Activated CD4-positive, alpha-beta T cell treated with anti-CD3 and anti-CD28 coated beads for 36 hours (primary cell): ENCODE results near the gene PXT1. TPM values are rescaled to one million over a fixed set of nuclear protein-coding genes. Genes with fewer than 3 reads are reported as not detected.
"Not testable (repeated sequence)": the region's sequence is repeated elsewhere in the genome, so short reads cannot be mapped to it uniquely, and the experiment has no call there.

Experiments
- ATAC-seq: fragments of 200-7000 bp; cut with Tn5 transposase; one replicate; pipeline ENCODE4 v1.10.0; 2021; ENCODE audit warnings: mild to moderate bottlenecking, moderate library complexity
- CTCF ChIA-PET: fragments of 350-600 bp; sonication (Branson Sonifier 250); formaldehyde crosslinking; loops from one replicate; lab custom pipeline; 2021; ENCODE audit warnings: antibody characterized with exemption; lab: Charles Lee
- POLR2A ChIA-PET: fragments of 350-600 bp; sonication (Branson Sonifier 250); formaldehyde crosslinking; loops from one replicate; lab custom pipeline; 2021; ENCODE audit warnings: antibody characterized with exemption, inconsistent platforms; lab: Charles Lee
- DNase-seq: peaks from one replicate; pipeline ENCODE4 v3.0.0-alpha.2; 2020
- H3K27ac Mint-ChIP-seq: one replicate; pipeline ENCODE4 v1.8.0; 2021; ENCODE audit warnings: mixed read lengths
- H3K27me3 Mint-ChIP-seq: one replicate; pipeline ENCODE4 v1.8.0; 2021; ENCODE audit warnings: mixed read lengths
- H3K36me3 Mint-ChIP-seq: one replicate; pipeline ENCODE4 v1.8.0; 2021; ENCODE audit warnings: low read depth, mixed read lengths
- H3K4me1 Mint-ChIP-seq: one replicate; pipeline ENCODE4 v1.8.0; 2021; ENCODE audit warnings: mixed read lengths
- H3K4me3 Mint-ChIP-seq: one replicate; pipeline ENCODE4 v1.8.0; 2021; ENCODE audit warnings: mild to moderate bottlenecking, moderate library complexity, mixed read lengths
- H3K9me3 Mint-ChIP-seq: one replicate; pipeline ENCODE4 v1.8.0; 2021; ENCODE audit warnings: low read depth, mixed read lengths
- intact Hi-C, 2 experiments: fragments of 100-400 bp; cut with DNase I in 1 of 2; cut with micrococcal nuclease in 1 of 2; formaldehyde crosslinking; loops; one replicate each; pipeline versions ENCODE4 v1.14.2 to v1.15.1; 2022 to 2024; cut with DNase I, micrococcal nuclease
- total RNA-seq, 2 experiments: library from RNA; stranded (reverse); gene quantifications; one replicate each; pipeline ENCODE4 v1.2.3, GENCODE V29; 2021

Gene PXT1
- total RNA-seq, 2 experiments from 2014 or later, result 0.11 to 0.14 TPM

DNA sequence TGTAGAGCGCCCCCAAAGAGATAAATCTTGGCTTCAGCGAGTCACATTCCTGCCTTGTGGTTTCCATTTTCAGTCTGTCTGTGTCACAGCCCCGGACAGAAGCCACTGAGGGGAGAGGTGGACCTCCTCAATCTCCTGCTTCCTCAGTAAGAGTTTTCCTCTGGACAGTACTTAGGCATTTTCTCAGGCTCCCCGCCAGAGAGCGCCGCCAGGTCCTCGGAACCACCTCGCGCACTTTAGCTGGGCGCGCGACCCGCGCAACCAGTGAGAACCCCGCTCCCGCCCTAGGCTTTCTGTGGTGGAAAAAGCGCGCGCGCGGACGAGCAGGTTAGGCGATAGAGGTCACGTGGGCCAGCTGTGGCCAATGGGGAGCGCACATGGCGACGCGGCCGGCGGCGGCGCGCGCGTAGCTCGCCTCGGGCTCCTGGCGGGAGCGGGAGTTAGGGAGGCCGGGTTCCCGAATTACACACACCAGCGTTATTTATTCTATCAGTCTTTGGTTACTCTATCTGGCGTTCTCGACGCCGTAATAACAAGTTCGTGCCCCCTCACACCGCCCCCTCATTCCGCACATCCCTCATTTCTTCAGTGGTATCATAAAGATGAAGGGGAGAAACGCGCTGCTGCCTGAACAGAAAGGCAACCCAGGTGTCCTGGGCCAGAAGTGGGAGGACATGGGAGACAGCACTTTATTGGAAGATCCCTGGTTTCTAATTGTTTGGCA, 19.4 kb downstream of the PXT1 start:
- peaks cover 17% of the 10 kb centered on the region for H3K4me1 Mint-ChIP-seq
- intact Hi-C loops, result loop anchor here (1.0 to 5.0 kb wide), 8 partner anchors 18 to 396 kb away; partner anchors contain the start of genes SRSF3 (in 2 of the 2), STK38 (in 2 of the 2), KCTD20 (in 1 of the 2) and MAPK14 (in 1 of the 2)
- H3K4me3 Mint-ChIP-seq, result peak overlapping the region; percentile 83
- H3K9me3 Mint-ChIP-seq, result no peaks in the 10 kb centered on the region
- ChIA-PET POLR2A (interaction anchor here (0.6 to 1.1 kb wide), 6 partner anchors 11 to 351 kb away, joined by 3 read pairs; no protein-coding TSS in a partner anchor), CTCF (interaction anchor here (0.6 to 1.6 kb wide), 16 partner anchors 12 to 787 kb away, joined by 3 to 9 read pairs (median 4); no protein-coding TSS in a partner anchor)
- no peaks in the 10 kb centered on the region for H3K36me3 Mint-ChIP-seq
- peak overlapping the region; percentile 92 for H3K27ac Mint-ChIP-seq
- no peaks in the 10 kb centered on the region for H3K27me3 Mint-ChIP-seq
- peak; percentile 99 for DNase-seq
- peak; percentile 97 for ATAC-seq

- intact Hi-C loops, result loop anchor here (1.0 to 5.0 kb wide), 8 partner anchors 19 to 396 kb away; partner anchors contain the start of genes SRSF3 (in 2 of the 2), STK38 (in 2 of the 2), KCTD20 (in 1 of the 2) and MAPK14 (in 1 of the 2)
- H3K4me1 Mint-ChIP-seq, result peaks cover 17% of the 10 kb centered on the region
- H3K9me3 Mint-ChIP-seq, result no peaks in the 10 kb centered on the region
- ChIA-PET POLR2A (interaction anchor here (0.6 to 1.1 kb wide), 3 partner anchors 74 to 188 kb away, joined by 3 read pairs; no protein-coding TSS in a partner anchor), CTCF (interaction anchor here (0.6 to 1.6 kb wide), 12 partner anchors 12 to 617 kb away, joined by 3 to 9 read pairs (median 3); no protein-coding TSS in a partner anchor)
- no peaks in the 10 kb centered on the region for H3K36me3 Mint-ChIP-seq
- no peaks in the 10 kb centered on the region for H3K27me3 Mint-ChIP-seq
- ATAC-seq (no peak), DNase-seq (peak; percentile 13)
- peak overlapping the region; percentile 83 for H3K4me3 Mint-ChIP-seq
- peak overlapping the region; percentile 92 for H3K27ac Mint-ChIP-seq
These were observed 19.9 kb downstream of the PXT1 start for GRCh38 chr6:36422714-36423100.

GRCh38 chr6:36419310-36419709, 23.3 kb downstream of the PXT1 start:
- Mint-ChIP-seq H3K4me3 (no peak overlapping the region), H3K27me3 (peaks cover 2% of the 10 kb centered on the region), H3K27ac (no peak overlapping the region), H3K9me3 (no peaks in the 10 kb centered on the region), H3K36me3 (no peaks in the 10 kb centered on the region), H3K4me1 (peaks cover 17% of the 10 kb centered on the region)
- ChIA-PET CTCF (interaction anchor here (0.7 to 1.1 kb wide), 5 partner anchors 9 to 363 kb away, joined by 3 to 6 read pairs (median 4); no protein-coding TSS in a partner anchor), POLR2A (no interaction called here)
- intact Hi-C loops, result no loop called here
- DNase-seq (no peak), ATAC-seq (no peak)

- ChIA-PET CTCF (interaction anchor here (0.6 to 1.1 kb wide), 4 partner anchors 10 to 337 kb away, joined by 3 to 6 read pairs (median 4); no protein-coding TSS in a partner anchor), POLR2A (no interaction called here)
- no peak for ATAC-seq
- Mint-ChIP-seq H3K36me3 (no peaks in the 10 kb centered on the region), H3K27me3 (peaks cover 2% of the 10 kb centered on the region), H3K4me3 (no peak overlapping the region), H3K9me3 (no peaks in the 10 kb centered on the region), H3K27ac (no peak overlapping the region), H3K4me1 (peaks cover 13% of the 10 kb centered on the region)
- intact Hi-C loops, result no loop called here
- DNase-seq, result no peak
These were observed 24.1 kb downstream of the PXT1 start for GRCh38 chr6:36418558-36418957.

DNA sequence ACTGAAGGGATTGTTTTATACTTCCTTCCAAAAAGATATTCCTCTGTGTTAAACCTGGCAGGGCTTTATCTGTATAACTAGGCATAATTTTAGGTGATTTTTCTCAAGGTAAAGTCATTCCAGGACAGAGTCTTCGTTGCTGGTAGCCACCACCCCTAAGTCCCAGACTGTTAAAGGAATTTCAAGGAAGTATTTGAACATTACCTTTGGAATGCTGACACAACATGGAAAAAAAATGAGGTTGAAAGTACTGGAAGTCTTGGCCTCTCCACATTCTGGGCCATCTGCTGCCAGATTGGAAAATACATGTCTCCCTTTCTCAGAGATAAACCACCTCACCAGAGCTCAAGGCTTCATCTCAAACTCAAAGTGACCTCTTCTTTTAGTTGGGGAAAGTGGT, 28.2 kb downstream of the PXT1 start:
- Mint-ChIP-seq H3K4me3 (no peak overlapping the region), H3K27me3 (peaks cover 5% of the 10 kb centered on the region), H3K27ac (no peak overlapping the region), H3K4me1 (no peaks in the 10 kb centered on the region), H3K9me3 (no peaks in the 10 kb centered on the region), H3K36me3 (peaks cover 3% of the 10 kb centered on the region)
- DNase-seq (no peak), ATAC-seq (no peak)
- intact Hi-C loops, result no loop called here
- ChIA-PET POLR2A (no interaction called here), CTCF (no interaction called here)

- no peak for DNase-seq
These were observed 28.9 kb downstream of the PXT1 start for GRCh38 chr6:36413489-36414480.

GRCh38 chr6:36409718-36410117, 32.9 kb downstream of the PXT1 start:
- H3K27me3 Mint-ChIP-seq, intact Hi-C loops, CTCF ChIA-PET, H3K36me3 Mint-ChIP-seq, H3K4me1 Mint-ChIP-seq, DNase-seq, H3K27ac Mint-ChIP-seq, H3K9me3 Mint-ChIP-seq, POLR2A ChIA-PET, ATAC-seq, H3K4me3 Mint-ChIP-seq: not testable (repeated sequence)

More at GRCh38 chr6:36413489-36414480, 28.9 kb downstream of the PXT1 start:
- Mint-ChIP-seq H3K9me3 (no peaks in the 10 kb centered on the region), H3K36me3 (peaks cover 3% of the 10 kb centered on the region), H3K27me3 (peaks cover 5% of the 10 kb centered on the region), H3K4me3 (no peak overlapping the region), H3K4me1 (no peaks in the 10 kb centered on the region), H3K27ac (no peak overlapping the region)
- ATAC-seq, result no peak
- POLR2A ChIA-PET, result no interaction called here
- CTCF ChIA-PET, result interaction anchor here (0.6 kb wide), 2 partner anchors 10 to 169 kb away, joined by 3 read pairs; no protein-coding TSS in a partner anchor
- intact Hi-C loops, result no loop called here

- ChIA-PET POLR2A (no interaction called here), CTCF (interaction anchor here (0.6 to 1.2 kb wide), 4 partner anchors 9 to 46 kb away, joined by 3 read pairs; no protein-coding TSS in a partner anchor)
- Mint-ChIP-seq H3K4me3 (no peak overlapping the region), H3K36me3 (no peaks in the 10 kb centered on the region), H3K9me3 (no peaks in the 10 kb centered on the region), H3K4me1 (peaks cover 3% of the 10 kb centered on the region), H3K27ac (no peak overlapping the region), H3K27me3 (peaks cover 7% of the 10 kb centered on the region)
- intact Hi-C loops, result no loop called here
- DNase-seq (no peak), ATAC-seq (no peak)
These were observed 38.5 kb downstream of the PXT1 start for GRCh38 chr6:36404164-36404563.

DNA sequence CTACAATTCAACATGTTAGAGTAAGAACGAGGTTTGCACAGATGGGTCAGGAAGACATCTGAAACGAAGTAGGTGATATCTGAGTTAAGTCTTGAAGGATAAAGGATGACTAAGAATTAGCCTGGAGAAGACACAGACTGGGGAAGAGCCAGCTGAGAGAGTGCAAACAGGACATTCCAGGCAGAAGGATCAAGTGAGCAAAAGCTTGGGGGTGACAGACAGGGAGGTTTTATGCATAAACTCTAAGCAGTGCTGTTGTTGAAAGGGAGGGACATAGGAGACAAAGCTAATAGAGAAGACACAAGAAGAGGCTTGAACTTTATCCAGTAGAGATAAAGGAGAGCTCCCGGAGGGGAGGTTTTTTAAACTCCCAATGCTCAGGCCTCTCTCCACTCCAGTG, 40.2 kb downstream of the PXT1 start:
- ATAC-seq, result no peak
- ChIA-PET CTCF (interaction anchor here (0.9 kb wide), 1 partner anchor 16 kb away, joined by 4 read pairs; no protein-coding TSS in a partner anchor), POLR2A (no interaction called here)
- Mint-ChIP-seq H3K27me3 (peaks cover 7% of the 10 kb centered on the region), H3K36me3 (no peaks in the 10 kb centered on the region), H3K27ac (no peak overlapping the region), H3K4me3 (no peak overlapping the region), H3K4me1 (peaks cover 3% of the 10 kb centered on the region), H3K9me3 (no peaks in the 10 kb centered on the region)
- DNase-seq, result no peak
- intact Hi-C loops, result no loop called here

DNA sequence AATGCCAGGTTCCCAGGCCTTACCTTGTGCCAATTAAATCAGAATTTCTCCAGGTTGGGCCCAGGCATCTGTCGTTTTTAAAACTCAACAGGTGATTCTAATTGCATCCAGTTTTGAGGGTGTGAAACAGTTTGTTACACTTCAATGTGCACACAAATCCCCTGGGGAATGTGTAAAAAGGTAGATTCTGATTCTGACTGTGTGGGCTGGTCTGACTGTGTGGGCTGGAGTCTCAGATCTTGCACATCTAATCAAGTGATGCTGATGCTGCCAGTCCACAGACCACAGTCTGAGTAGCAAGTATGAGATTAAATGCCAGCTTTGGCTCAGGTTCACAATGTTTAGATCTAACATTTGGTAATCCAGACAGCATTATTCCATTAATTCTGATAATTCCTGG, 42.7 kb downstream of the PXT1 start:
- intact Hi-C loops, result no loop called here
- no peaks in the 10 kb centered on the region for H3K36me3 Mint-ChIP-seq
- no peak for ATAC-seq
- H3K27me3 Mint-ChIP-seq, result peaks cover 7% of the 10 kb centered on the region
- H3K4me1 Mint-ChIP-seq, result peaks cover 3% of the 10 kb centered on the region
- ChIA-PET CTCF (interaction anchor here (0.6 to 0.7 kb wide), 2 partner anchors 174 to 381 kb away, joined by 3 to 4 read pairs; no protein-coding TSS in a partner anchor), POLR2A (no interaction called here)
- no peak for DNase-seq
- H3K27ac Mint-ChIP-seq, result no peak overlapping the region
- H3K4me3 Mint-ChIP-seq, result no peak overlapping the region
- no peaks in the 10 kb centered on the region for H3K9me3 Mint-ChIP-seq

- CTCF ChIA-PET, result no interaction called here
- Mint-ChIP-seq H3K9me3 (no peaks in the 10 kb centered on the region), H3K27ac (no peak overlapping the region), H3K4me3 (no peak overlapping the region), H3K4me1 (peaks cover 6% of the 10 kb centered on the region), H3K36me3 (no peaks in the 10 kb centered on the region), H3K27me3 (peaks cover 16% of the 10 kb centered on the region)
- POLR2A ChIA-PET, result no interaction called here
- intact Hi-C loops, result no loop called here
- ATAC-seq (no peak), DNase-seq (no peak)
These were observed 50.0 kb downstream of the PXT1 start for GRCh38 chr6:36392621-36393020.
